HepG2 (cell line): Measurements from ENCODE around the gene INF2. TPM values are rescaled to one million over a fixed set of nuclear protein-coding genes. Genes with fewer than 3 reads are reported as not detected.
A peak's percentile ranks its signal among the peaks of the same experiment; 100 is the strongest.

Source experiments
- E2F2 ChIP-seq: sonication (generic); formaldehyde crosslinking; IDR thresholded peaks from 2 replicates; pipeline ENCODE4 v1.4.0; 2020; ENCODE audit warnings: missing genetic modification reagents, borderline replicate concordance
- FOXP4 ChIP-seq: sonication (generic); formaldehyde crosslinking; IDR thresholded peaks from 2 replicates; pipeline ENCODE4 v1.4.0; 2020; ENCODE audit warnings: missing genetic modification reagents
- HNF4G ChIP-seq, 2 experiments: sonication (generic) in 1 of 2; formaldehyde crosslinking in 1 of 2; IDR thresholded peaks; 2 replicates each; pipeline versions ENCODE4 v1.4.0 to v1.6.1; 2011 to 2020; ENCODE audit warnings: borderline replicate concordance in 2 of 2, low read depth in 2 of 2, mild to moderate bottlenecking in 2 of 2, low read length in 1 of 2, missing genetic modification reagents in 1 of 2, moderate library complexity in 1 of 2
- IRX3 ChIP-seq: sonication (generic); formaldehyde crosslinking; IDR thresholded peaks from 2 replicates; pipeline ENCODE4 v1.8.1; 2023; ENCODE audit warnings: mild to moderate bottlenecking, low read depth, missing genetic modification reagents, borderline replicate concordance
- SIX1 ChIP-seq: sonication (generic); formaldehyde crosslinking; IDR thresholded peaks from 2 replicates; pipeline ENCODE4 v1.4.0; 2020; ENCODE audit warnings: missing genetic modification reagents, borderline replicate concordance
- SOX6 ChIP-seq, 2 experiments: fragments of 450-650 bp in 1 of 2; sonication (generic) in 1 of 2; formaldehyde crosslinking in 1 of 2; IDR thresholded peaks; 2 replicates each; pipeline versions ENCODE4 v1.4.0 to v1.6.1; 2017 to 2020; ENCODE audit warnings: antibody characterized with exemption in 1 of 2, mild to moderate bottlenecking in 1 of 2, missing genetic modification reagents in 1 of 2
- ZBTB37 ChIP-seq: sonication (generic); formaldehyde crosslinking; IDR thresholded peaks from 2 replicates; pipeline ENCODE4 v1.4.0; 2020; ENCODE audit warnings: mild to moderate bottlenecking, missing genetic modification reagents
- ZNF318 ChIP-seq: sonication (generic); formaldehyde crosslinking; IDR thresholded peaks from 2 replicates; pipeline ENCODE4 v1.4.0; 2020; ENCODE audit warnings: mild to moderate bottlenecking, missing genetic modification reagents
- ZNF337 ChIP-seq: sonication (generic); formaldehyde crosslinking; IDR thresholded peaks from 2 replicates; pipeline ENCODE4 v1.5.1; 2020; ENCODE audit warnings: missing genetic modification reagents, low read depth, mild to moderate bottlenecking, borderline replicate concordance
- ZNF33A ChIP-seq: sonication (generic); formaldehyde crosslinking; IDR thresholded peaks from 2 replicates; pipeline ENCODE4 v1.5.1; 2020; ENCODE audit warnings: missing genetic modification reagents, mild to moderate bottlenecking, moderate library complexity, borderline replicate concordance
- polyA plus RNA-seq, 8 experiments: library from polyadenylated mRNA; depleted of rRNA in 3 of 8; stranded (reverse) in 7 of 8; unstranded in 1 of 8; fragments of >200 nt; fragmentation: Illumina TruSeq in 4 of 8; extraction: Trizol in 4 of 8; gene quantifications; 2 replicates each; pipeline versions ENCODE4 v1.2.1 to v1.2.3, GENCODE V29; 2011 to 2016; ENCODE audit warnings: low read depth in 4 of 8, missing spikeins in 1 of 8, mixed read lengths in 1 of 8; ENCODE audit not compliant: insufficient read depth in 1 of 8
- total RNA-seq, 5 experiments: library from RNA; depleted of rRNA; stranded (reverse); fragments of >200 nt; fragmentation: Illumina TruSeq; extraction: Trizol; gene quantifications; 2 replicates each; pipeline ENCODE4 v1.2.3, GENCODE V29; 2016; ENCODE audit warnings: low read depth in 1 of 5
- TF ChIP-seq, protein P1 (sequence below): sonication (generic); formaldehyde crosslinking; IDR thresholded peaks from 2 replicates; pipeline ENCODE4 v1.5.1; 2020; ENCODE audit warnings: mild to moderate bottlenecking, moderate library complexity, missing genetic modification reagents

The INF2 gene
- total and polyA plus RNA-seq, 2 of the 13 experiments (the other 11 are each of a cell fraction or from before 2014, with no cell fraction given): 16.4 to 26.4 TPM

- TF ChIP-seq ZBTB37 (CRISPR knock-in tag): no peak
- TF ChIP-seq HNF4G (IDR thresholded peaks at IDR 0.05; ENCODE audit: borderline replicate concordance, low read depth, low read length): peak; percentile 52; the same call in 1 of the 2 replicates
- 0 out of 2 replicates have a peak, but pooled peaks have one; percentile 13 for TF ChIP-seq HNF4G (CRISPR knock-in tag; IDR thresholded peaks at IDR 0.05; ENCODE audit: borderline replicate concordance, low read depth)
- TF ChIP-seq ZNF318: no peak
- TF ChIP-seq FOXP4: no peak
- TF ChIP-seq SIX1: no peak
- TF ChIP-seq ZNF33A (CRISPR knock-in tag): no peak
- TF ChIP-seq ZNF337 (CRISPR knock-in tag): no peak
- TF ChIP-seq SOX6 (IDR thresholded peaks at IDR 0.05): no peak
- no peak for TF ChIP-seq SOX6 (CRISPR knock-in tag; IDR thresholded peaks at IDR 0.05)
- TF ChIP-seq, protein P1, sequence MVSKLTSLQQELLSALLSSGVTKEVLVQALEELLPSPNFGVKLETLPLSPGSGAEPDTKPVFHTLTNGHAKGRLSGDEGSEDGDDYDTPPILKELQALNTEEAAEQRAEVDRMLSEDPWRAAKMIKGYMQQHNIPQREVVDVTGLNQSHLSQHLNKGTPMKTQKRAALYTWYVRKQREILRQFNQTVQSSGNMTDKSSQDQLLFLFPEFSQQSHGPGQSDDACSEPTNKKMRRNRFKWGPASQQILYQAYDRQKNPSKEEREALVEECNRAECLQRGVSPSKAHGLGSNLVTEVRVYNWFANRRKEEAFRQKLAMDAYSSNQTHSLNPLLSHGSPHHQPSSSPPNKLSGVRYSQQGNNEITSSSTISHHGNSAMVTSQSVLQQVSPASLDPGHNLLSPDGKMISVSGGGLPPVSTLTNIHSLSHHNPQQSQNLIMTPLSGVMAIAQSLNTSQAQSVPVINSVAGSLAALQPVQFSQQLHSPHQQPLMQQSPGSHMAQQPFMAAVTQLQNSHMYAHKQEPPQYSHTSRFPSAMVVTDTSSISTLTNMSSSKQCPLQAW: no peak
- no peak; the same call in 1 of the 2 replicates for TF ChIP-seq IRX3 (CRISPR knock-in tag)
- 0 out of 2 replicates have a peak, but pooled peaks have one; percentile 22 for TF ChIP-seq E2F2 (CRISPR knock-in tag)
These were observed 64.9 kb downstream of the INF2 start (continued) for GRCh38 chr14:104754213-104754851.
